Esophagus muscularis mucosa (tissue), 4 donors: ENCODE results near the gene ESRRG.

Experiments
- EP300 ChIP-seq: sonication (generic); formaldehyde crosslinking; IDR thresholded peaks from one replicate; pipeline ENCODE4 v1.6.1; 2017; ENCODE audit warnings: antibody characterized with exemption
- POLR2A ChIP-seq: fragments of 450-650 bp; IDR thresholded peaks from one replicate; pipeline ENCODE4 v1.6.1; 2017; ENCODE audit warnings: antibody characterized with exemption, moderate library complexity, mild to moderate bottlenecking, low read depth
- POLR2AphosphoS5 ChIP-seq, 2 donors: sonication (generic); formaldehyde crosslinking; IDR thresholded peaks; one replicate each; pipeline ENCODE4 v1.6.1; 2017; ENCODE audit warnings: antibody characterized with exemption in 2 of 2
- TF ChIP-seq, protein P1 (sequence below), 3 experiments: fragments of 200-600 bp in 2 of 3; fragments of 450-650 bp in 1 of 3; sonication (generic) in 2 of 3; IDR thresholded peaks; one replicate each; pipeline ENCODE4 v1.5.1; 2017 to 2019; ENCODE audit warnings: antibody characterized with exemption in 3 of 3, mild to moderate bottlenecking in 2 of 3, moderate library complexity in 1 of 3

DNA sequence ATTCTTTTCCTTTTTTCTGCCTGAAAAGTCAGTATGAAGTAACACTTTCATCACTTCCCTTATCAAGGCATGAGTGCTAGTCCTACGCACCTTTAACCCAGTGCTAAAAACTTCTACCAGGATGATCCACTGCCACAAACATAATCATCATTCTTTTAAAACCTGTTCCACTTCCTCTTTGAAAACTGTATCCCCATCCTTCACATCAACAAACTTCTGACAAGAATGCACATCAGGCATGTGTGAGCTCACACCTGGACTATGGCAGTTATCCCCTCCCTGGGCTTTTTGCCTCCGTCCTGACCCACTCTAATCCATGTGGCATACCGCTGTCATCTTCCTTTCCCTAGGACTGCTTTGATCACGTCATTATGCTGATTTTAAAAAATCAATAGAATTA lies 70.2 kb downstream of the ESRRG start:
- TF ChIP-seq, protein P1, sequence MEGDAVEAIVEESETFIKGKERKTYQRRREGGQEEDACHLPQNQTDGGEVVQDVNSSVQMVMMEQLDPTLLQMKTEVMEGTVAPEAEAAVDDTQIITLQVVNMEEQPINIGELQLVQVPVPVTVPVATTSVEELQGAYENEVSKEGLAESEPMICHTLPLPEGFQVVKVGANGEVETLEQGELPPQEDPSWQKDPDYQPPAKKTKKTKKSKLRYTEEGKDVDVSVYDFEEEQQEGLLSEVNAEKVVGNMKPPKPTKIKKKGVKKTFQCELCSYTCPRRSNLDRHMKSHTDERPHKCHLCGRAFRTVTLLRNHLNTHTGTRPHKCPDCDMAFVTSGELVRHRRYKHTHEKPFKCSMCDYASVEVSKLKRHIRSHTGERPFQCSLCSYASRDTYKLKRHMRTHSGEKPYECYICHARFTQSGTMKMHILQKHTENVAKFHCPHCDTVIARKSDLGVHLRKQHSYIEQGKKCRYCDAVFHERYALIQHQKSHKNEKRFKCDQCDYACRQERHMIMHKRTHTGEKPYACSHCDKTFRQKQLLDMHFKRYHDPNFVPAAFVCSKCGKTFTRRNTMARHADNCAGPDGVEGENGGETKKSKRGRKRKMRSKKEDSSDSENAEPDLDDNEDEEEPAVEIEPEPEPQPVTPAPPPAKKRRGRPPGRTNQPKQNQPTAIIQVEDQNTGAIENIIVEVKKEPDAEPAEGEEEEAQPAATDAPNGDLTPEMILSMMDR (IDR thresholded peaks at IDR 0.05), result no peak
- TF ChIP-seq POLR2A, result no peak
- TF ChIP-seq POLR2AphosphoS5 (IDR thresholded peaks at IDR 0.05), result no peak
- TF ChIP-seq EP300, result no peak
